Measurements from ENCODE around the gene ACBD3.

Gene ACBD3

GRCh38 chr1:226109829-226110248 lies 76.7 kb downstream of the ACBD3 start:
- peak; percentile 90 for DNase-seq

GRCh38 chr1:226108935-226109828 lies 77.4 kb downstream of the ACBD3 start:
- no peak for DNase-seq

GRCh38 chr1:226107471-226108460 lies 78.8 kb downstream of the ACBD3 start:
- no peak for DNase-seq

GRCh38 chr1:226104671-226105121 lies 81.8 kb downstream of the ACBD3 start:
- DNase-seq = no peak

GRCh38 chr1:226100436-226101391 lies 85.8 kb downstream of the ACBD3 start:
- DNase-seq = peak; percentile 77

- DNase-seq = no peak
These were observed 87.4 kb downstream of the ACBD3 start for GRCh38 chr1:226098870-226099835.

- DNase-seq = no peak
These were observed 88.5 kb downstream of the ACBD3 start for GRCh38 chr1:226097866-226098625.

- DNase-seq = peak; percentile 57
These were observed 91.3 kb downstream of the ACBD3 start for GRCh38 chr1:226095286-226095685.

Measured in activated effector memory CD4-positive, alpha-beta T cell treated with anti-CD3 and anti-CD28 coated beads, Interleukin-2, amount 50 U/mL, for 16 hours (primary cell).